GM18867 (cell line): ENCODE results near the gene RSPH4A.
"Not testable (repeated sequence)": the region's sequence is repeated elsewhere in the genome, so short reads cannot be mapped to it uniquely, and the experiment has no call there.

Source experiments
- ATAC-seq: cut with Tn5 transposase; IDR thresholded peaks from one replicate; pipeline ENCODE4 v1.9.1; 2021; ENCODE audit warnings: mild to moderate bottlenecking, moderate library complexity; ENCODE audit not compliant: unreplicated experiment

The RSPH4A gene

GRCh38 chr6:116624036-116624805 is 7.9 kb downstream of the RSPH4A start:
- ATAC-seq = no peak

GRCh38 chr6:116625872-116626271 is 9.6 kb downstream of the RSPH4A start:
- no peak for ATAC-seq

GRCh38 chr6:116629563-116629981 is 13.3 kb downstream of the RSPH4A start:
- ATAC-seq = no peak

GRCh38 chr6:116631379-116631990 is 15.2 kb downstream of the RSPH4A start:
- no peak for ATAC-seq

GRCh38 chr6:116633685-116634084 is 17.4 kb downstream of the RSPH4A start:
- no peak for ATAC-seq

GRCh38 chr6:116648156-116648555 is 31.9 kb downstream of the RSPH4A start:
- ATAC-seq = no peak

- no peak for ATAC-seq
Observed at GRCh38 chr6:116649129-116649528, 32.9 kb downstream of the RSPH4A start.

- no peak for ATAC-seq
Observed at GRCh38 chr6:116651916-116652315, 35.6 kb downstream of the RSPH4A start.

- ATAC-seq = no peak
Observed at GRCh38 chr6:116661594-116661993, 45.3 kb downstream of the RSPH4A start.

- ATAC-seq = no peak
Observed at GRCh38 chr6:116662202-116662601, 45.9 kb downstream of the RSPH4A start.

- ATAC-seq = no peak
Observed at GRCh38 chr6:116663308-116663707, 47.0 kb downstream of the RSPH4A start.

GRCh38 chr6:116664169-116664568 is 47.9 kb downstream of the RSPH4A start:
- not testable (repeated sequence) for ATAC-seq

- no peak for ATAC-seq
Observed at GRCh38 chr6:116665464-116665863, 49.2 kb downstream of the RSPH4A start.

- peak; percentile 60 for ATAC-seq
Observed at GRCh38 chr6:116666869-116667268, 50.6 kb downstream of the RSPH4A start.

- ATAC-seq = peak; percentile 33
Observed at GRCh38 chr6:116667623-116668022, 51.3 kb downstream of the RSPH4A start.

- no peak for ATAC-seq
Observed at GRCh38 chr6:116672306-116672705, 56.0 kb downstream of the RSPH4A start.

GRCh38 chr6:116676021-116676420 is 59.7 kb downstream of the RSPH4A start:
- no peak for ATAC-seq

- peak; percentile 92 for ATAC-seq
Observed at GRCh38 chr6:116680880-116681672, 64.8 kb downstream of the RSPH4A start, which contains the start of gene KPNA5. Gene KPNA5 (plus strand): TSS chr6:116681211. CDS start chr6:116681335, 124 bp downstream.

- peak; percentile 40 for ATAC-seq
Observed at GRCh38 chr6:116682334-116682712, 66.0 kb downstream of the RSPH4A start.
